SK-MEL-5 (cell line): ENCODE data around the gene RNF220. TPM values are rescaled to one million over a fixed set of nuclear protein-coding genes. Genes with fewer than 3 reads are reported as not detected.
A peak's percentile ranks its signal among the peaks of the same experiment; 100 is the strongest.

Experiments used
- DNase-seq: peaks from one replicate; pipeline ENCODE4 v3.0.0-alpha.2; 2016; ENCODE audit warnings: low read depth, low spot score
- in situ Hi-C: cut with HindIII; loops from 2 replicates; pipeline ENCODE4 v1.10.0; 2016; ENCODE audit warnings: low sequenced_read_pairs, high pct_unique_total_duplicates, low pct_unique_long_range_greater_than_20kb
- total RNA-seq: library from RNA; depleted of rRNA; stranded (reverse); fragments of >200 nt; shearing (Covaris generic); gene quantifications from 2 replicates; pipeline ENCODE4 v1.2.3, GENCODE V29; 2014

The RNF220 gene
- total RNA-seq, 1 experiment from 2014 or later, result 68.8 TPM

GRCh38 chr1:44642925-44643324 lies 237.9 kb downstream of the RNF220 start:
- DNase-seq, result no peak
- in situ Hi-C loops, result no loop called here

GRCh38 chr1:44643721-44644334 lies 238.8 kb downstream of the RNF220 start:
- no peak for DNase-seq
- in situ Hi-C loops, result no loop called here

- in situ Hi-C loops, result no loop called here
- DNase-seq, result no peak
Measured at GRCh38 chr1:44644806-44645205, 239.8 kb downstream of the RNF220 start.

GRCh38 chr1:44645476-44646244 lies 240.6 kb downstream of the RNF220 start:
- in situ Hi-C loops, result no loop called here
- DNase-seq, result no peak

- DNase-seq, result no peak
- in situ Hi-C loops, result no loop called here
Measured at GRCh38 chr1:44646261-44647110, 241.4 kb downstream of the RNF220 start.

- in situ Hi-C loops, result no loop called here
- no peak for DNase-seq
Measured at GRCh38 chr1:44647896-44648295, 242.8 kb downstream of the RNF220 start.

- DNase-seq, result no peak
- in situ Hi-C loops, result no loop called here
Measured at GRCh38 chr1:44648529-44649250, 243.6 kb downstream of the RNF220 start.

GRCh38 chr1:44649788-44650158 lies 244.7 kb downstream of the RNF220 start:
- DNase-seq, result no peak
- in situ Hi-C loops, result no loop called here

- in situ Hi-C loops, result no loop called here
- no peak for DNase-seq
Measured at GRCh38 chr1:44650159-44650831, 245.2 kb downstream of the RNF220 start.

GRCh38 chr1:44651069-44651468 lies 246.0 kb downstream of the RNF220 start:
- in situ Hi-C loops, result no loop called here
- no peak for DNase-seq

- DNase-seq, result peak; percentile 77
- in situ Hi-C loops, result no loop called here
Measured at GRCh38 chr1:44652445-44653106, 247.5 kb downstream of the RNF220 start.

- in situ Hi-C loops, result no loop called here
- DNase-seq, result no peak
Measured at GRCh38 chr1:44653107-44653964, 248.3 kb downstream of the RNF220 start.

- DNase-seq, result no peak
- in situ Hi-C loops, result no loop called here
Measured at GRCh38 chr1:44654621-44655187, 249.6 kb downstream of the RNF220 start.

- in situ Hi-C loops, result no loop called here
- DNase-seq, result peak; percentile 49
Measured at GRCh38 chr1:44655609-44656008, 250.6 kb downstream of the RNF220 start.

GRCh38 chr1:44659566-44659965 lies 254.5 kb downstream of the RNF220 start:
- DNase-seq, result no peak
- in situ Hi-C loops, result no loop called here

GRCh38 chr1:44660176-44660575 lies 255.1 kb downstream of the RNF220 start:
- in situ Hi-C loops, result no loop called here
- DNase-seq, result peak; percentile 93
